Measurements from ENCODE around the gene TEX13C.
"Not testable (repeated sequence)": the region's sequence is repeated elsewhere in the genome, so short reads cannot be mapped to it uniquely, and the experiment has no call there.

TEX13C gene

GRCh38 chrX:125293850-125294780, 25.6 kb upstream of the TEX13C start:
- DNase-seq (ENCODE audit: low read depth), result peak; percentile 43
- H3K4me3 ChIP-seq (ENCODE audit: low read length), result no peak overlapping the region
- no peak for TF ChIP-seq CTCF (IDR thresholded peaks at IDR 0.05; ENCODE audit: insufficient read depth, low read depth, low read length, missing control alignments)

- DNase-seq (ENCODE audit: low read depth), result peak; percentile 30
- no peak for TF ChIP-seq CTCF (IDR thresholded peaks at IDR 0.05; ENCODE audit: insufficient read depth, low read depth, low read length, missing control alignments)
- no peak overlapping the region for H3K4me3 ChIP-seq (ENCODE audit: low read length)
These were observed 24.3 kb upstream of the TEX13C start for GRCh38 chrX:125295337-125295736.

GRCh38 chrX:125298871-125299270, 20.8 kb upstream of the TEX13C start:
- TF ChIP-seq CTCF (IDR thresholded peaks at IDR 0.05; ENCODE audit: insufficient read depth, low read depth, low read length, missing control alignments), result no peak
- no peak for DNase-seq (ENCODE audit: low read depth)
- H3K4me3 ChIP-seq (ENCODE audit: low read length), result no peak overlapping the region

GRCh38 chrX:125306335-125306866, 13.3 kb upstream of the TEX13C start:
- TF ChIP-seq CTCF (IDR thresholded peaks at IDR 0.05; ENCODE audit: insufficient read depth, low read depth, low read length, missing control alignments), result no peak
- no peak overlapping the region for H3K4me3 ChIP-seq (ENCODE audit: low read length)
- no peak for DNase-seq (ENCODE audit: low read depth)

GRCh38 chrX:125308653-125309052, 11.0 kb upstream of the TEX13C start:
- DNase-seq (ENCODE audit: low read depth), result no peak
- no peak for TF ChIP-seq CTCF (IDR thresholded peaks at IDR 0.05; ENCODE audit: insufficient read depth, low read depth, low read length, missing control alignments)
- no peak overlapping the region for H3K4me3 ChIP-seq (ENCODE audit: low read length)

GRCh38 chrX:125319166-125319565, 505 bp upstream of the TEX13C start:
- not testable (repeated sequence) for H3K4me3 ChIP-seq (ENCODE audit: low read length); DNase-seq (ENCODE audit: low read depth)

- DNase-seq (ENCODE audit: low read depth), result no peak
- no peak for TF ChIP-seq CTCF (IDR thresholded peaks at IDR 0.05; ENCODE audit: insufficient read depth, low read depth, low read length, missing control alignments)
- no peak overlapping the region for H3K4me3 ChIP-seq (ENCODE audit: low read length)
These were observed 2.8 kb downstream of the TEX13C start for GRCh38 chrX:125322431-125322830.

Measured in epithelial cell of esophagus (primary cell).